HG03064 (cell line): Measurements from ENCODE around the gene WWP2.
"Not testable (repeated sequence)": the region's sequence is repeated elsewhere in the genome, so short reads cannot be mapped to it uniquely, and the experiment has no call there.

Experiments
- ATAC-seq: cut with Tn5 transposase; IDR thresholded peaks from one replicate; pipeline ENCODE4 v1.9.1; 2021; ENCODE audit warnings: low read depth; ENCODE audit not compliant: unreplicated experiment

WWP2 gene

DNA sequence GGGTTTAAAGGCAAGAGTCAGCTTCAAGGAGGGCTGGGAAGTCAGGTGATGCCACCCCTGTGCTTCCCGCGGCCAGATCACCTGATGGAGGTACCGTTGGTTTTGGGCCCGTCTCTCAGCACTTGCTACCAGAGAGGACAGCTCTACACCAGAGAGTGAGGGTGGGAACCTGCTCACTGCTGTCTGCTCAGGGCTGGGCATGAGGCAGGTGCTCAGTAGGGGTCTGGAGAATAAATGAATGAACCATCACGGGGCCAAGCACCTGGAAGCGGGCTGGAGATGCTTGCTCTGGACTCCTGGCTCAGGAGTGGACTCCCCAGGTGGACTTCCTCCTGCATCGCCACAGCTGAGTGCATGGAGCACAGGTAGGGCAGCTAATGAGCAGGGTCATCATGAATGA, 210.0 kb downstream of the WWP2 start:
- ATAC-seq, result not testable (repeated sequence)

DNA sequence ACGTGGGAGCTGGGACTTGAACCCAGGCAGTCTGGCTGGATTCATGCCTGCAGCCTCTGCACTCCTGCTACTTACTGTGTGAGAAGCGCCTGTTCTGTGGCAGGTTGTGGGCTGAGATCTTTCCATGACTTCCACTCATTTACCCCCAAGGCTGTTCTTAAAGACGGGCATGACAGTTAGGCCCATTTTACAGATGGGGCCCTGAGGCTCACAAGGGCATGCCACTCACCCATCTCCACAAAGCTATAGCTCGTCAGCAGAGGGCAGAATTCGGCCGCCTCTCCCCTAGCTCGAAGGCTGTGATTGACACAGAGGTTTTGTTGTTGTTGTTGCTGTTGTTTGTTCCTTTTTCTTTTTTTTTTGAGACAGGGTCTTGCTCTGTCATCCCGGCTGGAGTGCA, 210.8 kb downstream of the WWP2 start:
- ATAC-seq, result not testable (repeated sequence)

DNA sequence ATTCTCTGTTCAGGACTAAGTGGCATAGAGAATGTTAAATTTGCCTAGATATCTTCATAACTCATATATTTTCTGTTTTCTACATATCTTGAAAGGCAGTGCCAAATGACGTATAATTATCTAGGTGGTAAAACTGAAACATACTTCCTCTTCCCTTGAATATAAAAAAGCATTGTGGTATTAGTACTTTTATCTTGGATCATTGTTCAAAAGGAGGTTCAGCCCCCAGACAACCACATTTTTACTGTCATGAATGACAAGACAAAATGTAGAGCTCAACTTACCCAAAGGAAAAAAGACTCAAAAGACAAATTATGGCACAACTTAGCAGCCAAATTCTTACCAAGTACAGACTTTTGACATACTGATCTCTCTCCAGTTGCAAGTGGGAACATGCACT, 223.1 kb downstream of the WWP2 start:
- ATAC-seq, result not testable (repeated sequence)
